Endothelial cell of umbilical vein (primary cell): ENCODE data around the gene CASP3. TPM values are rescaled to one million over a fixed set of nuclear protein-coding genes. Genes with fewer than 3 reads are reported as not detected.

Experiments
- BruUV-seq: library from RNA; stranded (reverse); fragments of 400-500 nt; replicated peaks from 2 replicates; lab custom pipeline; 2021; lab: Mats Ljungman, UMichigan
- CTCF ChIA-PET: fragments of 300-600, 350-600 bp; sonication (Branson Sonifier 250); formaldehyde crosslinking; loops from one replicate; lab custom pipeline; 2021; ENCODE audit warnings: antibody characterized with exemption, inconsistent platforms; lab: Charles Lee
- POLR2A ChIA-PET: fragments of 300-600, 350-600 bp; sonication (Branson Sonifier 250); formaldehyde crosslinking; loops from one replicate; lab custom pipeline; 2021; ENCODE audit warnings: antibody characterized with exemption, inconsistent platforms; lab: Charles Lee
- DNase-seq: peaks from one replicate; pipeline ENCODE4 v3.0.0-alpha.2; 2011; ENCODE audit warnings: low read depth, low spot score
- FAIRE-seq: peaks from 2 replicates; lab custom pipeline; 2011; peaks lifted over from hg19 to GRCh38; lab: Jason Lieb, UNC
- H2AFZ ChIP-seq: 2 replicates; pipeline ENCODE4 v1.6.0; 2012; ENCODE audit warnings: low read depth, low read length, control low read depth, inconsistent platforms
- H3K27ac ChIP-seq: 2 replicates; pipeline ENCODE4 v1.5.1; 2011; ENCODE audit warnings: low read depth, mild to moderate bottlenecking, control low read depth, low read length, moderate library complexity; ENCODE audit not compliant: insufficient read depth
- H3K27me3 ChIP-seq, 2 experiments: 2 replicates each; pipeline versions ENCODE4 v1.6.0 to v1.6.1; 2011; ENCODE audit warnings: low read length in 2 of 2, mixed read lengths in 1 of 2; ENCODE audit not compliant: control insufficient read depth in 2 of 2, insufficient read depth in 2 of 2
- H3K36me3 ChIP-seq, 2 experiments: 2 replicates in 1 of 2; 3 replicates in 1 of 2; pipeline ENCODE4 v1.5.1; 2011; ENCODE audit warnings: low read length in 2 of 2, mild to moderate bottlenecking in 1 of 2, moderate library complexity in 1 of 2; ENCODE audit not compliant: control insufficient read depth in 2 of 2, insufficient read depth in 2 of 2; ENCODE audit errors: extremely low read depth in 1 of 2
- H3K4me1 ChIP-seq: 3 replicates; pipeline ENCODE4 v1.5.1; 2011; ENCODE audit warnings: mild to moderate bottlenecking, low read length; ENCODE audit not compliant: control insufficient read depth, insufficient read depth; ENCODE audit errors: extremely low read depth
- H3K4me2 ChIP-seq: 2 replicates; pipeline ENCODE4 v1.6.1; 2011; ENCODE audit warnings: low read length, control low read depth, mixed read lengths; ENCODE audit not compliant: insufficient read depth
- H3K4me3 ChIP-seq, 3 experiments: fragments of 200-600 bp in 1 of 3; sonication (generic), shearing (Covaris generic) in 1 of 3; replicated peaks in 1 of 3; 2 replicates each; pipeline ENCODE4 v1.5.1; 2011 to 2016; ENCODE audit warnings: control low read depth in 3 of 3, low read length in 3 of 3, mild to moderate bottlenecking in 2 of 3, inconsistent platforms in 1 of 3, low read depth in 1 of 3, moderate library complexity in 1 of 3; ENCODE audit not compliant: insufficient read depth in 1 of 3
- H3K79me2 ChIP-seq: 2 replicates; pipeline ENCODE4 v1.6.0; 2012; ENCODE audit warnings: low read length, inconsistent platforms; ENCODE audit not compliant: control insufficient read depth, insufficient read depth
- H3K9ac ChIP-seq: replicated peaks from 2 replicates; pipeline ENCODE3; 2011; ENCODE audit warnings: low read length, control low read depth; ENCODE audit not compliant: insufficient read depth; ENCODE audit errors: extremely low read depth
- H3K9me1 ChIP-seq: replicated peaks from 3 replicates; pipeline ENCODE4 v1.6.0; 2011; ENCODE audit warnings: mild to moderate bottlenecking, low read length; ENCODE audit not compliant: control insufficient read depth, insufficient read depth; ENCODE audit errors: extremely low read depth
- H3K9me3 ChIP-seq: replicated peaks from 2 replicates; pipeline ENCODE4 v1.5.1; 2012; ENCODE audit warnings: low read length, inconsistent platforms; ENCODE audit not compliant: control insufficient read depth, insufficient read depth
- H4K20me1 ChIP-seq: replicated peaks from 2 replicates; pipeline ENCODE3; 2011; ENCODE audit warnings: mild to moderate bottlenecking, low read length; ENCODE audit not compliant: control insufficient read depth, insufficient read depth; ENCODE audit errors: extremely low read depth
- EZH2 ChIP-seq: IDR thresholded peaks from 2 replicates; pipeline ENCODE4 v1.6.1; 2012; ENCODE audit warnings: borderline replicate concordance, low read depth, mild to moderate bottlenecking, moderate library complexity, low read length, inconsistent platforms; ENCODE audit not compliant: severe bottlenecking
- FOS ChIP-seq: IDR thresholded peaks from 2 replicates; pipeline ENCODE4 v1.6.1; 2011; ENCODE audit warnings: mild to moderate bottlenecking, low read length, moderate library complexity, borderline replicate concordance; ENCODE audit not compliant: insufficient read depth
- GATA2 ChIP-seq: IDR thresholded peaks from 2 replicates; pipeline ENCODE4 v1.7.0; 2011; ENCODE audit warnings: low read depth, mild to moderate bottlenecking, moderate library complexity, mixed read lengths, low read length; ENCODE audit not compliant: insufficient read length, insufficient read depth
- JUN ChIP-seq: IDR thresholded peaks from 2 replicates; pipeline ENCODE4 v1.6.1; 2011; ENCODE audit warnings: borderline replicate concordance, low read depth; ENCODE audit not compliant: insufficient read length, insufficient read depth
- MYC ChIP-seq: IDR thresholded peaks from one replicate; pipeline ENCODE4 v1.6.1; 2011; ENCODE audit warnings: mild to moderate bottlenecking, low read depth, low read length
- POLR2A ChIP-seq: IDR thresholded peaks from 2 replicates; pipeline ENCODE4 v1.6.1; 2012; ENCODE audit warnings: low read depth, mild to moderate bottlenecking, control low read depth, low read length
- POLR2AphosphoS5 ChIP-seq: IDR thresholded peaks from 2 replicates; pipeline ENCODE4 v1.6.1; 2012; ENCODE audit warnings: low read depth, mild to moderate bottlenecking, control low read depth, low read length, moderate library complexity; ENCODE audit not compliant: insufficient read depth
- dilution Hi-C: fragments of 300-500 bp; cut with MboI; formaldehyde crosslinking; loops from one replicate; pipeline ENCODE4 v1.15.0; 2019; ENCODE audit warnings: low sequenced_read_pairs; ENCODE audit not compliant: extremely low pct_ligation_motif_present
- intact Hi-C: fragments of 100-400 bp; cut with micrococcal nuclease; formaldehyde crosslinking; loops from one replicate; pipeline ENCODE4 v1.10.0; 2022
- polyA plus RNA-seq, 4 experiments: library from polyadenylated mRNA; depleted of rRNA in 3 of 4; stranded (reverse) in 3 of 4; unstranded in 1 of 4; fragments of >200 nt; gene quantifications; 2 replicates each; pipeline versions ENCODE4 v1.2.1 to v1.2.3, GENCODE V29; 2011 to 2012; ENCODE audit warnings: missing spikeins in 1 of 4
- total RNA-seq: library from RNA; stranded (reverse); gene quantifications from 2 replicates; pipeline ENCODE4 v1.2.3, GENCODE V29; 2021
- TF ChIP-seq, protein P1 (sequence below): IDR thresholded peaks from 2 replicates; pipeline ENCODE4 v1.6.1; 2011; ENCODE audit not compliant: insufficient read depth, insufficient read length
- TF ChIP-seq, protein P2 (sequence below), 2 donors: IDR thresholded peaks; 1 replicate in 1 of 2; 2 replicates in 1 of 2; pipeline ENCODE4 v1.5.1; 2011; ENCODE audit warnings: low read length in 2 of 2, mild to moderate bottlenecking in 2 of 2, moderate library complexity in 2 of 2, control low read depth in 1 of 2, inconsistent platforms in 1 of 2, low read depth in 1 of 2; ENCODE audit not compliant: insufficient read depth in 1 of 2; ENCODE audit errors: extremely low read depth in 1 of 2

Gene CASP3
- total and polyA plus RNA-seq, 2 donors (not counting 3 experiments of a cell fraction or from before 2014, with no cell fraction given): 26.0 to 54.5 TPM

DNA sequence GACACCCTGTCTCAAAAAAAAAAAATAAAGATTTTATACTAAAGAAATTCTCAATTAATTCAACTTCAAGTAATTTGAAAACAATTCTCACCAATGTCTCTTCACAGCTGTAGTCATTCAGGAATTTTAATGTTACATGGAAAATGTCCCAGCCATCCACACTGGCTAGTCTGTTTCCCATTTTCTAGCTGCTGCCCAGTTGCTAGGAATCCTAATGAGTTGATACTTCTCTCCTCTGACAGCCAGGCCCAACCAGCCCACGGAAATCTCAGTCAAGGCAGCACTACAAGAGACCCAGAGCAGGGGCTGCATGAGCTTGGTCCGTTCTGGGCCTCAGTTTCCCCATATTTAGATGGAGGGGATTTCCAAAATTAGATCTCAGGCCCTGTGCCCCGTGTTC is 59.1 kb downstream of the CASP3 start:
- H3K27ac ChIP-seq: no peak overlapping the region
- H3K4me1 ChIP-seq: no peaks in the 10 kb centered on the region
- dilution Hi-C loops (no loop called here), intact Hi-C loops (no loop called here)
- TF ChIP-seq EZH2 (no peak), GATA2 (no peak)
- ChIA-PET POLR2A (no interaction called here), CTCF (no interaction called here)
- no peaks in the 10 kb centered on the region for H3K79me2 ChIP-seq
- FAIRE-seq (no peak), DNase-seq (no peak)
- H3K9ac ChIP-seq: no peak overlapping the region
- H2AFZ ChIP-seq: no peak overlapping the region
- no peaks in the 10 kb centered on the region for H4K20me1 ChIP-seq
- H3K9me3 ChIP-seq: no peaks in the 10 kb centered on the region
- BruUV-seq: no TSS peak
- no peaks in the 10 kb centered on the region for H3K36me3 ChIP-seq
- H3K27me3 ChIP-seq: no peaks in the 10 kb centered on the region
- no peaks in the 10 kb centered on the region for H3K9me1 ChIP-seq
- H3K4me2 ChIP-seq: no peak overlapping the region
- no peak overlapping the region for H3K4me3 ChIP-seq

DNA sequence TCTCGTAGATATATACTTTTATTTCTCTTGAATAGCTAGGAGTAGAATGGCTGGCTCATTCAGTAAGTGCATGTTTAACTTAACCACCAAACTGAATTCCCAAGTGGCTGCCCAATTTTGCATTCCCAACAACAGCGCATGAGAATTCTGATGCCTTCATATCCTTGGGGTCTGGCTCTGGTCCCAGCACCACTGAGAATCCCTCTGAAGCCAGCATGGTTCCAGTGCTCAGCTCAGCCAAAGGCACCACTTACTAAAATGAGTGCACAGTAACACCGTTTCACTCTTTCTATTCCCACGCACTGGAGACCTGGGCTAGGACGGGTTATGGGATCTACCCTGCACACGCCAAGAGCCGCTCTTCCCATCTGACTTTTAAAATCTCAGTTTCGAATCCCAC is 60.4 kb downstream of the CASP3 start:
- DNase-seq (no peak), FAIRE-seq (no peak)
- Histone ChIP-seq H3K4me2 (no peak overlapping the region), H3K27me3 (no peaks in the 10 kb centered on the region), H3K4me1 (no peaks in the 10 kb centered on the region), H3K9ac (no peak overlapping the region), H3K4me3 (no peak overlapping the region), H3K36me3 (no peaks in the 10 kb centered on the region), H2AFZ (no peak overlapping the region), H3K27ac (no peak overlapping the region), H3K9me1 (no peaks in the 10 kb centered on the region), H4K20me1 (no peaks in the 10 kb centered on the region), H3K79me2 (no peaks in the 10 kb centered on the region), H3K9me3 (no peaks in the 10 kb centered on the region)
- intact Hi-C loops (no loop called here), dilution Hi-C loops (no loop called here)
- BruUV-seq: no TSS peak
- no peak for TF ChIP-seq GATA2
- TF ChIP-seq JUN: no peak
- TF ChIP-seq, protein P1, sequence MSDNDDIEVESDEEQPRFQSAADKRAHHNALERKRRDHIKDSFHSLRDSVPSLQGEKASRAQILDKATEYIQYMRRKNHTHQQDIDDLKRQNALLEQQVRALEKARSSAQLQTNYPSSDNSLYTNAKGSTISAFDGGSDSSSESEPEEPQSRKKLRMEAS: no peak
- TF ChIP-seq FOS: no peak
- no peak for TF ChIP-seq MYC
- TF ChIP-seq POLR2AphosphoS5: no peak
- TF ChIP-seq, protein P2, sequence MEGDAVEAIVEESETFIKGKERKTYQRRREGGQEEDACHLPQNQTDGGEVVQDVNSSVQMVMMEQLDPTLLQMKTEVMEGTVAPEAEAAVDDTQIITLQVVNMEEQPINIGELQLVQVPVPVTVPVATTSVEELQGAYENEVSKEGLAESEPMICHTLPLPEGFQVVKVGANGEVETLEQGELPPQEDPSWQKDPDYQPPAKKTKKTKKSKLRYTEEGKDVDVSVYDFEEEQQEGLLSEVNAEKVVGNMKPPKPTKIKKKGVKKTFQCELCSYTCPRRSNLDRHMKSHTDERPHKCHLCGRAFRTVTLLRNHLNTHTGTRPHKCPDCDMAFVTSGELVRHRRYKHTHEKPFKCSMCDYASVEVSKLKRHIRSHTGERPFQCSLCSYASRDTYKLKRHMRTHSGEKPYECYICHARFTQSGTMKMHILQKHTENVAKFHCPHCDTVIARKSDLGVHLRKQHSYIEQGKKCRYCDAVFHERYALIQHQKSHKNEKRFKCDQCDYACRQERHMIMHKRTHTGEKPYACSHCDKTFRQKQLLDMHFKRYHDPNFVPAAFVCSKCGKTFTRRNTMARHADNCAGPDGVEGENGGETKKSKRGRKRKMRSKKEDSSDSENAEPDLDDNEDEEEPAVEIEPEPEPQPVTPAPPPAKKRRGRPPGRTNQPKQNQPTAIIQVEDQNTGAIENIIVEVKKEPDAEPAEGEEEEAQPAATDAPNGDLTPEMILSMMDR (IDR thresholded peaks at IDR 0.05; ENCODE audit: extremely low read depth in 1 of 2, insufficient read depth in 1 of 2, low read depth in 1 of 2, low read length in 2 of 2): no peak
- TF ChIP-seq POLR2A: no peak
- no peak for TF ChIP-seq EZH2
- ChIA-PET CTCF (interaction anchor here (1.2 kb wide), 1 partner anchor 14 kb away, joined by 4 read pairs; no protein-coding TSS in a partner anchor), POLR2A (no interaction called here)
